PC-3 (cell line): ENCODE measurements around the gene P3H2. TPM values are rescaled to one million over a fixed set of nuclear protein-coding genes. Genes with fewer than 3 reads are reported as not detected.

Experiments used
- ATAC-seq: fragments of 200-7000 bp; cut with Tn5 transposase; 2 replicates; pipeline ENCODE4 v1.9.1; 2020; ENCODE audit warnings: mild to moderate bottlenecking, moderate library complexity
- BruUV-seq: library from RNA; stranded (reverse); fragments of 400-500 nt; replicated peaks from 2 replicates; lab custom pipeline; 2021; lab: Mats Ljungman, UMichigan
- CTCF ChIA-PET: fragments of 300-600 bp; sonication (Branson Sonifier 250); formaldehyde crosslinking; loops from one replicate; lab custom pipeline; 2022; ENCODE audit warnings: antibody characterized with exemption; lab: Charles Lee
- POLR2A ChIA-PET: fragments of 300-600 bp; sonication (Branson Sonifier 250); formaldehyde crosslinking; loops from one replicate; lab custom pipeline; 2022; ENCODE audit warnings: antibody characterized with exemption; ENCODE audit not compliant: unreplicated experiment; lab: Charles Lee
- DNase-seq: peaks from one replicate; pipeline ENCODE4 v3.0.0-alpha.2; 2015
- H2AFZ ChIP-seq: fragments of 300-600 bp; sonication (generic); 2 replicates; pipeline ENCODE4 v1.6.0; 2016; ENCODE audit warnings: antibody characterized with exemption, low read length
- H3F3A ChIP-seq: fragments of 300-600 bp; sonication (generic); one replicate; pipeline ENCODE4 v1.6.0; 2017; ENCODE audit warnings: antibody characterized with exemption, low read length, control low read depth, mild to moderate bottlenecking; ENCODE audit not compliant: unreplicated experiment
- H3K27ac ChIP-seq: fragments of 300-600 bp; sonication (generic); 2 replicates; pipeline ENCODE4 v1.5.1; 2016; ENCODE audit warnings: mild to moderate bottlenecking, low read length
- H3K27me3 ChIP-seq: fragments of 300-600 bp; sonication (generic); 2 replicates; pipeline ENCODE4 v1.6.1; 2016; ENCODE audit warnings: low read length, mixed read lengths
- H3K36me3 ChIP-seq: fragments of 300-600 bp; sonication (generic); 2 replicates; pipeline ENCODE4 v1.6.1; 2016; ENCODE audit warnings: low read depth, mixed run types, low read length, mixed read lengths
- H3K4me1 ChIP-seq: fragments of 300-600 bp; sonication (generic); 2 replicates; pipeline ENCODE4 v1.5.1; 2016; ENCODE audit warnings: low read length; ENCODE audit not compliant: insufficient read depth
- H3K4me2 ChIP-seq: fragments of 300-600 bp; sonication (generic); 2 replicates; pipeline ENCODE4 v1.6.0; 2016; ENCODE audit warnings: low read length
- H3K4me3 ChIP-seq: fragments of 300-600 bp; sonication (generic); 2 replicates; pipeline ENCODE4 v1.5.1; 2016; ENCODE audit warnings: mild to moderate bottlenecking, low read length, mixed read lengths
- H3K79me2 ChIP-seq: fragments of 300-600 bp; sonication (generic); 2 replicates; pipeline ENCODE4 v1.6.1; 2017; ENCODE audit warnings: low read length, mixed read lengths
- H3K9ac ChIP-seq: fragments of 300-600 bp; sonication (generic); 2 replicates; pipeline ENCODE4 v1.6.0; 2016; ENCODE audit warnings: mild to moderate bottlenecking, low read length
- H3K9me2 ChIP-seq: fragments of 300-600 bp; sonication (generic); replicated peaks from 2 replicates; pipeline ENCODE4 v1.6.1; 2016; ENCODE audit warnings: mixed run types, low read length, mixed read lengths
- H3K9me3 ChIP-seq: fragments of 300-600 bp; sonication (generic); 2 replicates; pipeline ENCODE4 v1.6.1; 2016; ENCODE audit warnings: low read length, mixed read lengths
- H4K20me1 ChIP-seq: fragments of 300-600 bp; sonication (generic); 2 replicates; pipeline ENCODE4 v1.6.1; 2016; ENCODE audit warnings: low read length, mixed read lengths
- EZH2 ChIP-seq: fragments of 300-600 bp; sonication (generic); IDR thresholded peaks from one replicate; pipeline ENCODE4 v1.6.1; 2017; ENCODE audit warnings: antibody characterized with exemption, mild to moderate bottlenecking, low read length; ENCODE audit not compliant: unreplicated experiment
- EZH2phosphoT487 ChIP-seq: fragments of 300-600 bp; sonication (generic); IDR thresholded peaks from 2 replicates; pipeline ENCODE4 v1.6.1; 2018; ENCODE audit warnings: mild to moderate bottlenecking, antibody characterized with exemption, low read length, borderline replicate concordance
- intact Hi-C: fragments of 100-400 bp; cut with micrococcal nuclease; formaldehyde crosslinking; loops from 2 replicates; pipeline ENCODE4 v1.9.0; 2023
- total RNA-seq: library from RNA; depleted of rRNA; stranded (reverse); fragments of >200 nt; gene quantifications from 2 replicates; pipeline ENCODE4 v1.2.3, GENCODE V29; 2014
- TF ChIP-seq, protein P1 (sequence below): fragments of 300-600 bp; sonication (generic); conservative IDR thresholded peaks from 2 replicates; pipeline ENCODE4 v1.5.1; 2017; ENCODE audit warnings: antibody characterized with exemption, low read depth, mild to moderate bottlenecking, low read length

Gene P3H2
- total RNA-seq, 1 experiment from 2014 or later: 4.5 TPM

GRCh38 chr3:190024912-190025311 lies 95.8 kb downstream of the P3H2 start:
- no peaks in the 10 kb centered on the region for H3F3A ChIP-seq
- DNase-seq (peak; percentile 44), ATAC-seq (peak; percentile 63)
- no peaks in the 10 kb centered on the region for H3K36me3 ChIP-seq
- TF ChIP-seq, protein P1, sequence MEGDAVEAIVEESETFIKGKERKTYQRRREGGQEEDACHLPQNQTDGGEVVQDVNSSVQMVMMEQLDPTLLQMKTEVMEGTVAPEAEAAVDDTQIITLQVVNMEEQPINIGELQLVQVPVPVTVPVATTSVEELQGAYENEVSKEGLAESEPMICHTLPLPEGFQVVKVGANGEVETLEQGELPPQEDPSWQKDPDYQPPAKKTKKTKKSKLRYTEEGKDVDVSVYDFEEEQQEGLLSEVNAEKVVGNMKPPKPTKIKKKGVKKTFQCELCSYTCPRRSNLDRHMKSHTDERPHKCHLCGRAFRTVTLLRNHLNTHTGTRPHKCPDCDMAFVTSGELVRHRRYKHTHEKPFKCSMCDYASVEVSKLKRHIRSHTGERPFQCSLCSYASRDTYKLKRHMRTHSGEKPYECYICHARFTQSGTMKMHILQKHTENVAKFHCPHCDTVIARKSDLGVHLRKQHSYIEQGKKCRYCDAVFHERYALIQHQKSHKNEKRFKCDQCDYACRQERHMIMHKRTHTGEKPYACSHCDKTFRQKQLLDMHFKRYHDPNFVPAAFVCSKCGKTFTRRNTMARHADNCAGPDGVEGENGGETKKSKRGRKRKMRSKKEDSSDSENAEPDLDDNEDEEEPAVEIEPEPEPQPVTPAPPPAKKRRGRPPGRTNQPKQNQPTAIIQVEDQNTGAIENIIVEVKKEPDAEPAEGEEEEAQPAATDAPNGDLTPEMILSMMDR: no peak
- no peak for TF ChIP-seq EZH2
- H3K4me3 ChIP-seq: no peak overlapping the region
- no peaks in the 10 kb centered on the region for H3K9me3 ChIP-seq
- POLR2A ChIA-PET: no interaction called here
- H4K20me1 ChIP-seq: no peaks in the 10 kb centered on the region
- no peak overlapping the region for H3K9ac ChIP-seq
- no peaks in the 10 kb centered on the region for H3K27me3 ChIP-seq
- CTCF ChIA-PET: interaction anchor here (1.0 kb wide), 1 partner anchor 96 kb away, joined by 7 read pairs; the partner anchor contains the start of gene P3H2
- intact Hi-C loops: no loop called here
- BruUV-seq: no TSS peak
- H3K27ac ChIP-seq: no peak overlapping the region
- peaks cover 11% of the 10 kb centered on the region for H3K4me1 ChIP-seq
- no peaks in the 10 kb centered on the region for H3K9me2 ChIP-seq
- no peaks in the 10 kb centered on the region for H3K79me2 ChIP-seq
- H2AFZ ChIP-seq: no peak overlapping the region
- H3K4me2 ChIP-seq: peak overlapping the region; percentile 30; the same call in 1 of the 2 replicates

- H3K27ac ChIP-seq: no peak overlapping the region
- H3K79me2 ChIP-seq: no peaks in the 10 kb centered on the region
- H3K36me3 ChIP-seq: no peaks in the 10 kb centered on the region
- H3K9me3 ChIP-seq: no peaks in the 10 kb centered on the region
- CTCF ChIA-PET: interaction anchor here (1.6 kb wide), 1 partner anchor 101 kb away, joined by 11 read pairs; the partner anchor contains the start of gene P3H2
- H4K20me1 ChIP-seq: no peaks in the 10 kb centered on the region
- H3K9me2 ChIP-seq: no peaks in the 10 kb centered on the region
- POLR2A ChIA-PET: no interaction called here
- H3K9ac ChIP-seq: no peak overlapping the region
- no peaks in the 10 kb centered on the region for H3F3A ChIP-seq
- no peak overlapping the region for H3K4me2 ChIP-seq
- peaks cover 15% of the 10 kb centered on the region for H3K4me1 ChIP-seq
- intact Hi-C loops: loop anchor here (5.0 to 10.0 kb wide), 3 partner anchors 302 to 405 kb away; partner anchors contain the start of gene CLDN1
- BruUV-seq: no TSS peak
- TF ChIP-seq, protein P1: peak; percentile 29; the same call in 1 of the 2 replicates
- TF ChIP-seq EZH2phosphoT487: no peak
- ATAC-seq (no peak), DNase-seq (peak; percentile 11)
- H3K4me3 ChIP-seq: no peak overlapping the region
- H2AFZ ChIP-seq: no peak overlapping the region
- no peaks in the 10 kb centered on the region for H3K27me3 ChIP-seq
These were observed 100.9 kb downstream of the P3H2 start for GRCh38 chr3:190019844-190020243.

DNA sequence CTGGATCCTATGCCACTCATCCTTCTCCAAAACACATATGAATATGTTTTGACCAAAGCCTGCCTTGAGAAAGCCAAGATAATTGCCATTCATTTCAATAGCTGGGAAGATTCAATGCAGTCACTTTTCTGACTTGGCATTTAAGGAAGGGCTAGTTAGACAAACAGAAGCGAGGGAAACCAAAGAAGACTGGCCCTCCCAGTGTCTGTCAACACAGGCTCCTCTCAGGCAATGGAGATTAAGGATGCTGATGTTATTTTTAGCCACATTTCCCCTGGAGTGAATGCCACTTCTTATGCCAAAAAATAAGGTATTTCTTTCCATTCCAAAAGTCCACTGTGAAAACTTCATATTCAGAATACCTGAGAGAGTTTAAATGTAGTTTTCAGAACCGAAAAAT lies 101.7 kb downstream of the P3H2 start:
- H3K9me3 ChIP-seq: no peaks in the 10 kb centered on the region

More for the DNA sequence above, 101.7 kb downstream of the P3H2 start:
- intact Hi-C loops: loop anchor here (5.0 to 10.0 kb wide), 3 partner anchors 303 to 406 kb away; partner anchors contain the start of gene CLDN1
- H3K36me3 ChIP-seq: no peaks in the 10 kb centered on the region
- no peaks in the 10 kb centered on the region for H3K9me2 ChIP-seq
- H4K20me1 ChIP-seq: no peaks in the 10 kb centered on the region
- H3K27ac ChIP-seq: no peak overlapping the region
- no peaks in the 10 kb centered on the region for H3K79me2 ChIP-seq
- ATAC-seq (no peak), DNase-seq (no peak)
- no peak overlapping the region for H3K4me2 ChIP-seq
- H3K4me1 ChIP-seq: peaks cover 15% of the 10 kb centered on the region
- CTCF ChIA-PET: interaction anchor here (1.6 kb wide), 1 partner anchor 102 kb away, joined by 11 read pairs; the partner anchor contains the start of gene P3H2
- no peak overlapping the region for H2AFZ ChIP-seq
- POLR2A ChIA-PET: no interaction called here
- BruUV-seq: no TSS peak
- no peaks in the 10 kb centered on the region for H3F3A ChIP-seq
- no peaks in the 10 kb centered on the region for H3K27me3 ChIP-seq
- no peak overlapping the region for H3K4me3 ChIP-seq
- no peak overlapping the region for H3K9ac ChIP-seq
- no peak for TF ChIP-seq EZH2
- TF ChIP-seq, protein P1: no peak
- TF ChIP-seq EZH2phosphoT487: no peak
